DND-41 (cell line): Measurements from ENCODE around the gene IMPDH1.

ENCODE experiments used
- ATAC-seq: fragments of 200-7000 bp; cut with Tn5 transposase; 3 replicates; pipeline ENCODE4 v1.9.1; 2021; ENCODE audit warnings: low read depth; ENCODE audit not compliant: insufficient read depth
- DNase-seq: peaks from one replicate; pipeline ENCODE4 v3.0.0-alpha.2; 2020
- H2AFZ ChIP-seq: 2 replicates; pipeline ENCODE4 v1.6.0; 2012; ENCODE audit warnings: low read depth, low read length
- H3K27ac ChIP-seq: 2 replicates; pipeline ENCODE4 v1.5.1; 2012; ENCODE audit warnings: low read length, inconsistent platforms
- H3K27me3 ChIP-seq: fragments of 200-600 bp; sonication (generic); 2 replicates; pipeline ENCODE4 v1.6.0; 2012; ENCODE audit warnings: low read length, mild to moderate bottlenecking, inconsistent platforms; ENCODE audit not compliant: insufficient read depth, poor library complexity
- H3K36me3 ChIP-seq: 2 replicates; pipeline ENCODE4 v1.5.1; 2012; ENCODE audit warnings: low read length, inconsistent platforms; ENCODE audit not compliant: insufficient read depth
- H3K4me1 ChIP-seq: 2 replicates; pipeline ENCODE4 v1.5.1; 2012; ENCODE audit warnings: mild to moderate bottlenecking, low read length; ENCODE audit not compliant: insufficient read depth
- H3K4me2 ChIP-seq: 2 replicates; pipeline ENCODE4 v1.6.0; 2012; ENCODE audit warnings: mild to moderate bottlenecking, moderate library complexity, low read length, inconsistent platforms; ENCODE audit not compliant: insufficient read depth
- H3K4me3 ChIP-seq, 2 experiments: fragments of 200-600 bp in 1 of 2; shearing (Covaris generic) in 1 of 2; 2 replicates each; pipeline ENCODE4 v1.5.1; 2012 to 2016; ENCODE audit warnings: inconsistent platforms in 2 of 2, low read length in 2 of 2, mild to moderate bottlenecking in 2 of 2, low read depth in 1 of 2, moderate library complexity in 1 of 2
- H3K79me2 ChIP-seq: 2 replicates; pipeline ENCODE4 v1.6.0; 2012; ENCODE audit warnings: low read length, inconsistent platforms; ENCODE audit not compliant: insufficient read depth
- H3K9ac ChIP-seq: 2 replicates; pipeline ENCODE4 v1.6.0; 2012; ENCODE audit warnings: low read depth, mild to moderate bottlenecking, inconsistent platforms, low read length, moderate library complexity
- H3K9me3 ChIP-seq: 2 replicates; pipeline ENCODE4 v1.5.1; 2012; ENCODE audit warnings: low read length, moderate library complexity, mild to moderate bottlenecking, inconsistent platforms; ENCODE audit not compliant: insufficient read depth, severe bottlenecking
- H4K20me1 ChIP-seq: 2 replicates; pipeline ENCODE4 v1.6.0; 2012; ENCODE audit warnings: low read length; ENCODE audit not compliant: insufficient read depth
- EZH2 ChIP-seq: IDR thresholded peaks from 3 replicates; pipeline ENCODE4 v1.6.1; 2012; ENCODE audit warnings: borderline replicate concordance, low read depth, mild to moderate bottlenecking, moderate library complexity, low read length, inconsistent platforms; ENCODE audit not compliant: severe bottlenecking
- TF ChIP-seq, protein P1 (sequence below): IDR thresholded peaks from 2 replicates; pipeline ENCODE4 v1.5.1; 2012; ENCODE audit warnings: borderline replicate concordance, low read length, moderate library complexity, mild to moderate bottlenecking; ENCODE audit not compliant: poor library complexity, severe bottlenecking; ENCODE audit errors: extremely low read depth

The IMPDH1 gene

DNA sequence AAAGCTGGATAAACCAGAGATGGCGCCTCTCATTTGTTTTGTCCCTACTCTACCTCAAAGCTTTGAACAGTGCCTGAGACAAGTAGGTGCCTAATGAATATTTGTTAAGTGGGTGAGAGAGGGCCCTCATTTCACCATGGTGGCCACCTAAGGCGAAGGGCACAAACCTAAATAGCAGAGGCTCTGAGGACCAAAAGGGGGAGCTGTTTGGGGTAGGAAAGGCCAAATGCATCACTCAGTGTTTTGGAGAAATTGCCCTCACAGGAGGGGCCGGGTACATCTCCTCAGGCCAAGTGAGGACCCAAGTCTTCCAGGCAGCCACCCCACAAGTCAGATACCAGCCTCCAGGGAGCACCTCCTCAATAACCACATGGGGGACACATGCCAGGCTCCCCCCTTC, 14.0 kb downstream of the IMPDH1 start:
- H3K9ac ChIP-seq = no peak overlapping the region
- no peaks in the 10 kb centered on the region for H3K79me2 ChIP-seq
- 0 out of 2 replicates have a peak, but pooled peaks cover 5% of the 10 kb centered on the region for H4K20me1 ChIP-seq
- no peaks in the 10 kb centered on the region for H3K9me3 ChIP-seq
- H2AFZ ChIP-seq = no peak overlapping the region
- DNase-seq = no peak
- no peak for TF ChIP-seq EZH2
- TF ChIP-seq, protein P1, sequence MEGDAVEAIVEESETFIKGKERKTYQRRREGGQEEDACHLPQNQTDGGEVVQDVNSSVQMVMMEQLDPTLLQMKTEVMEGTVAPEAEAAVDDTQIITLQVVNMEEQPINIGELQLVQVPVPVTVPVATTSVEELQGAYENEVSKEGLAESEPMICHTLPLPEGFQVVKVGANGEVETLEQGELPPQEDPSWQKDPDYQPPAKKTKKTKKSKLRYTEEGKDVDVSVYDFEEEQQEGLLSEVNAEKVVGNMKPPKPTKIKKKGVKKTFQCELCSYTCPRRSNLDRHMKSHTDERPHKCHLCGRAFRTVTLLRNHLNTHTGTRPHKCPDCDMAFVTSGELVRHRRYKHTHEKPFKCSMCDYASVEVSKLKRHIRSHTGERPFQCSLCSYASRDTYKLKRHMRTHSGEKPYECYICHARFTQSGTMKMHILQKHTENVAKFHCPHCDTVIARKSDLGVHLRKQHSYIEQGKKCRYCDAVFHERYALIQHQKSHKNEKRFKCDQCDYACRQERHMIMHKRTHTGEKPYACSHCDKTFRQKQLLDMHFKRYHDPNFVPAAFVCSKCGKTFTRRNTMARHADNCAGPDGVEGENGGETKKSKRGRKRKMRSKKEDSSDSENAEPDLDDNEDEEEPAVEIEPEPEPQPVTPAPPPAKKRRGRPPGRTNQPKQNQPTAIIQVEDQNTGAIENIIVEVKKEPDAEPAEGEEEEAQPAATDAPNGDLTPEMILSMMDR = peak; percentile 23
- no peak overlapping the region for H3K27ac ChIP-seq
- H3K36me3 ChIP-seq = peaks cover 20% of the 10 kb centered on the region
- no peak overlapping the region for H3K4me3 ChIP-seq
- H3K4me1 ChIP-seq = no peaks in the 10 kb centered on the region
- no peaks in the 10 kb centered on the region for H3K27me3 ChIP-seq
- H3K4me2 ChIP-seq = no peak overlapping the region
- ATAC-seq = no peak

DNA sequence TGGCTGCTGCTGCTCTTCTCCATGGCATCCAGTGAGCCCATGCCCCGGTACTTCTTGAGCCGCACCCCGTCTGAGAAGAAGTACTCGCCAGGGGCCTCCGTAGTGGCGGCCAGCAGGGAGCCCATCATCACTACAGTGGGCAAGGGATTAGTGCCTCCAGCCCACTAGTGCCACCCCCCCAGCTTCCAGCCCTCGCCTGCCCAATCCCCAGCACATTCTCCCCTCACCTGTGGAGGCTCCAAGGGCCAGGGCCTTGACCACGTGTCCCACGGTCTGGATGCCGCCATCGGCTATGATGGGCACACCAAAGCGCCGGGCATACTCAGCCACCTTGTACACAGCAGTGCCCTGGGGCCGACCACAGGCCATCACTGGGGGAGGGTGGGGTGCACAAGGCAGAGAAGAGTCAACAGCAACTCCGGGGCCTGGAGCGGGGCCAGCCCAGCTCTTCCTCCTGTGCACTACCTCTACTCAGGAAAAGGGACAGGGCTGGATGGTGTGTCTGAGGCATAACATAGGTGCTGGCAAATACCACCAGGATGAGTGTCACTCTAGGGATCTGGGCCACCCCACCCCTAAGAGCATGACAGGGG, 14.8 kb downstream of the IMPDH1 start:
- DNase-seq (no peak), ATAC-seq (no peak)
- Histone ChIP-seq H3K27ac (no peak overlapping the region), H2AFZ (no peak overlapping the region), H3K9me3 (no peaks in the 10 kb centered on the region), H3K4me3 (no peak overlapping the region), H3K36me3 (peaks cover 17% of the 10 kb centered on the region), H4K20me1 (0 out of 2 replicates have a peak, but pooled peaks cover 5% of the 10 kb centered on the region), H3K9ac (no peak overlapping the region), H3K4me2 (no peak overlapping the region), H3K79me2 (no peaks in the 10 kb centered on the region), H3K27me3 (no peaks in the 10 kb centered on the region), H3K4me1 (no peaks in the 10 kb centered on the region)
- TF ChIP-seq EZH2 = no peak
- TF ChIP-seq, protein P1 = no peak

DNA sequence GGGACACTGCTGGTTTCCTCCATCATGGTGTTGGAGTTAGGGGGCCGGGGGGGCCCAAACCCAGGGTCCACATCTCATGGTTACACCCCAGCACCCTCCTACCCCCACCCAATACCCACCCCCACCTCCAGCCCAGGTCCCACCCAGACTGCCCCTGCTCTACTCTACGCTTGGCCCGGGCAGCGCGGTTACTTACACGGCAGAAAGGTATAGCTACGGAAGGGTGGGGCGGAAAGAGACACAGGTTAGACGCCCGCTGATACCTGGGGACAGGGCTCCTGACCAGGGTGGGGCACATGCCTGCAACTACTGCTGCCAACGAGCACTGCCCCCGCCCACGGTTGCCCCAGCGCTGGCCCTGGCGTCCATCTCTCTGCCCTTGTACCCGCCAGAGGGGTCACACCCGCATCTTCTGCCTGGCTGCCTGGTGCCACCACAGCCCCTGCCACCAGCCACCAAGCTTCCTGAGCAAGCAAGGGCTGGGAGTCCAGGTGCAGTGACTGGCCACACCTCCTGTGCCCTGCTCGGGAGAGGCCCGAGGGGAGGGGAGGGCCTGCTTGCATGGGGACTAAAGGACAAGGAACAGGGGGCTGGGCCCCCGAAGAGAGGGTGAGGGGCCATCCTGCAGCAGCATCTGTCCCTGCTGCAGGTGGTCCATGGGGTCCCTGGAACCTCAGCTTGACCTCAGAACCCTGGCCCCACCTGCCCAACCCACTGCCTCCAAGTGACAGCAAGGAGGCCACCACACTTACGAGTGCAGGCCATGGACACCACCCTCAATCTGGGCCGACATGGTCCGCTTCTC, 16.1 kb downstream of the IMPDH1 start:
- H3K4me2 ChIP-seq = no peak overlapping the region
- DNase-seq (no peak), ATAC-seq (no peak)
- 0 out of 2 replicates have a peak, but pooled peaks cover 4% of the 10 kb centered on the region for H4K20me1 ChIP-seq
- H3K9me3 ChIP-seq = no peaks in the 10 kb centered on the region
- no peaks in the 10 kb centered on the region for H3K4me1 ChIP-seq
- TF ChIP-seq EZH2 = no peak
- TF ChIP-seq, protein P1 = no peak
- no peaks in the 10 kb centered on the region for H3K79me2 ChIP-seq
- no peak overlapping the region for H3K4me3 ChIP-seq
- H3K9ac ChIP-seq = no peak overlapping the region
- no peak overlapping the region for H2AFZ ChIP-seq
- H3K36me3 ChIP-seq = peaks cover 17% of the 10 kb centered on the region
- H3K27me3 ChIP-seq = no peaks in the 10 kb centered on the region
- no peak overlapping the region for H3K27ac ChIP-seq
